CD4-positive, alpha-beta T cell treated with Interleukin-12 subunit alpha and Interleukin-12 subunit beta, for 1 hour (primary cell): ENCODE data around the gene AP2A1.
"Not testable (repeated sequence)": the region's sequence is repeated elsewhere in the genome, so short reads cannot be mapped to it uniquely, and the experiment has no call there.

ENCODE experiments used
- DNase-seq: peaks from one replicate; pipeline ENCODE4 v3.0.0-alpha.2; 2020

Gene AP2A1

GRCh38 chr19:49766930-49767299 is at the start of gene AP2A1:
Gene AP2A1 (plus strand): TSS chr19:49767001. CDS start chr19:49767134, 133 bp downstream.
- DNase-seq = no peak

DNA sequence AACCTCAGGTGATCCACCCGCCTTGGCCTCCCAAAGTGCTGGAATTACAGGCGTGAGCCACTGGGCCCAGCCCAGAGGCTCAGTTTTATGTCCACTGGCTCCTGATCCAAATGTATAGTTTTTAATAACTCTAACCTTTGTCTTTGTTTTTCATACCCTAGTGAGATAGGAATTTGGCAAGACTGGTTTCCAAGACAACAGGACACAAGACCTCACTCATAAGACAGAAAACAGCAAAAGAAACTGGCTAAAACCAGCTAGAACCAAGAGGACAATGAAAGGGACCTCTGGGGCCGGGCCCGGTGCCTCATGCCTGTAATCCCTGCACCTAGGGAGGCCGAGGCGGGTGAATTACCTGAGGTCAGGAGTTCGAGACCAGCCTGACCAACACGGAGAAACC is 48.3 kb upstream of the AP2A1 start:
- no peak for DNase-seq

- DNase-seq = no peak
Measured at GRCh38 chr19:49718991-49719390, 47.8 kb upstream of the AP2A1 start.

GRCh38 chr19:49719420-49719819 is 47.4 kb upstream of the AP2A1 start:
- DNase-seq = not testable (repeated sequence)

DNA sequence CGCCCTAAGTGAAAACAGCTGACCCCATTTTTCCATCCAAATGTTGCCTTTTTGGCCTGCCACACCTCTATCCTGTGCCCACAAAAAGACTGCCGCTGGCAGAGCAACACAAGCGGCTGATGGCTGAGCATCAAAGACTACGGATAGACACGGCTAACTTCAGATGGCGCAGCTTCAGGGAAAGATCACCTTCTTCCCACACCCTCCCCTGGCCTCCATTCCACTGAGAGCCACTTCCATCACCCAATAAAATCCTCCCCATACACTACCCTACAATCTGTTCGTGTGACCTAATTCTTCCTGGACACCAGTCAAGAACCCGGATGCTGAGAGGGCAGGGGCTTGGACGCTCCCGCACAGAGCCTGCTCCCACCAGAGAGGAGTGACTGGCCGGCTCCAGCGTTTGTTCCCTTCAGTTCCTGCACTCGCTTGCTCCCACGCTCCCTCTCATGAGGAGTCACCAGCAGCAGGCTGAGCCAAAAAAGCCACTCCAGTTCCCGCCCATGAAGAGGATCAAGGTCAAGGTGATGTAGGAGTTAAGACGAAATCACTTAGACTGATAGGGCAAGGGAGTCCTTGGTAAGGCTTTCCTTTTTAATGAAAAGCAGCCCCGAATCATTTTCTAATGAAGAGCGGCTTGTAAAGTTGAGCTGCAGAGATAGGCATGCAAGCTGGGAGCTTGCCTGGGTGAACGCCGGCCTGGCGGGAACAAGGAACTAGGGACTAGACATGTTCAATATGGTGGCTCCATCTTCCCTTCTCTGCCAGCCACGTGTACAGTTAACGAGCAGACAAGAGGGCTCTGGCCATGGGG is 39.4 kb upstream of the AP2A1 start:
- no peak for DNase-seq

GRCh38 chr19:49730166-49730565 is 36.6 kb upstream of the AP2A1 start:
- DNase-seq = no peak

GRCh38 chr19:49738268-49738667 is 28.5 kb upstream of the AP2A1 start:
- DNase-seq = no peak

- no peak for DNase-seq
Measured at GRCh38 chr19:49739098-49739497, 27.7 kb upstream of the AP2A1 start.

DNA sequence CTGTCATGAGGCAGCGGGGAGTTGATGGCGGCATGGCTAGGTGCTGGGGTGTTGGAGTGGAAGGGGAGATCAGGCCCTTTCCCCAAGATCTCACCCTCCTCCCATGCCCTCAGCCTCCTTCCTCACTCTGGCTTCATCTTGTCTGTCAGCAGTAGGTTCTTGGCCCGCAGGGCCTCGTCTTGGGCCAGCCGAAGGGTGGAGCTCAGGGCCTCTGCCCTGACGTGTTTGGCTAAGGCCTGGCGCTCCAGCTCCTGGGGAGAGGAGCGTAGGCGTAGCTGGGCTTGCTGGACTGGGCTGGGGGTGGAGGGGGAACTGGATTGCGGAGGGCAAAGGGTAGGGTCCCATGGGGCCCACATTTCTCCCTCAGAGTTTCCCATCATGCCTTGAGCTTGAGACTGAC is 26.9 kb upstream of the AP2A1 start:
- no peak for DNase-seq

- DNase-seq = no peak
Measured at GRCh38 chr19:49741210-49741844, 25.5 kb upstream of the AP2A1 start.

GRCh38 chr19:49744946-49745381 is 21.8 kb upstream of the AP2A1 start:
- DNase-seq = no peak

DNA sequence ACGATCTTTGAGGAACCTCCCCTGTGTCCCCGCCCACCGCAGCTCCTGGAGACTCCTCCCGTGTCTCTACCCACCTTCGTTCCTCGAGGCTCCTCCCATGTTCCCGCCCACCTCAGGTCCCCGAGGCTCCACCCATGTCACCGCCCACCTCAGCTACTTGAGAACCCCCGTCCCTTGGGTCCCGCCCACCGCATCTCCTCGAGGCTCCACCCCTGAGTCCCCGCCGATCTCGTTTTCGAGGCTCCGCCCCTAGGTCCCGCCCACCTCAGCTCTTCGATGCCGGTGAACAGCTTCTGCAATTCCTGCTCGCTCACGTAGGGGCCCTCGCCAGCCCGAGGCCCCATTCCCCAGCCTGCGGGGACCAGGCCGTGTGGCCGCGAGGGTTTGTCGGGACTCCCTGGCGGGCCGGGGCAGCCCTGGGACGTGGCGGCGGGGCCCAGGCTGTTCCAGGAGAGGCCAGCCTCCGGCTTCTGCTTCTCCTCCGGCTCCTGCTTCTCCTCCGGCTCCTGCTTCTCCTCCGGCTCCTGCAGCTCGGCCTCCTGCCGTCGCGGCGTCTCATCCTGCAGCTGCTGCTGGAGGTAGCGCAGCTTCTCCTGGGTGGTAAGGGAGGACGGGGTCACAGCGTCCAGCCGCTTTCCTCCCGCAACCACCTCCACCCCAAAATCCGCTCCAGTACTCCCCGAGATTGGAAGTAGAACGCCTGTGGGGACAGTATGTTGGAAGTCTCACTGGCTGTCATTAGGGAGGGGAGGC is 20.4 kb upstream of the AP2A1 start:
- peak; percentile 63 for DNase-seq

DNA sequence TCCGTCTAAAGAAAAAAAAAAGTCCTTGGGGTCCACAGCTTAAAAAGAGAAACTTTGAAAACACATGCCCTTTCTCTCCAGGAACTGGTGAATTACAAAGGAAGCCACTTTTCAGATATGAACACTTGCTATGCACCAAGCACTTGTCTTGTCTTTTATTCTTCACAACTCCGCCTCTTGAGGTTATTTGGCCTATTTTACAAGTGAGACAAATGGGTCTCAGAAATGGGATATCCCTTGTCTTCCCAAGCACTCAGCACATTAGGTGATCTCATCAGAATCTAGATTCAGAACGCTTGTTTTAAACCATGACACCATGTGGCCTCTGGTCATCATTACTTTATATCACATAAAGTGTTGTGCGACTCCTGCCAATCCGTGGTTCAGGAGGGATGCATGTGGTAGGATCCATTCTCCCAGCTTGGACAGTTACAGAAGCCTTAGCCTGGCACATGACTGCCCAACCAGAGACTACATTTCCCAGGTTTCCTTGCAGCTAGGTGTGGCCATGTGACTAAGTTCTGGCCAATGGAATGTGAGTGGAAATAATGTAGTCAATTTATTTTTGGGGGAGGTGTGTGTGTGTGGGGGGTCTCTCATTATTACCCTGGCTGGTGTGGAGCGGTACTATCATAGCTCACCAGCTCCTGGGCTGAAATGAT is 17.6 kb upstream of the AP2A1 start:
- no peak for DNase-seq

- DNase-seq = no peak
Measured at GRCh38 chr19:49749771-49750170, 17.0 kb upstream of the AP2A1 start.

DNA sequence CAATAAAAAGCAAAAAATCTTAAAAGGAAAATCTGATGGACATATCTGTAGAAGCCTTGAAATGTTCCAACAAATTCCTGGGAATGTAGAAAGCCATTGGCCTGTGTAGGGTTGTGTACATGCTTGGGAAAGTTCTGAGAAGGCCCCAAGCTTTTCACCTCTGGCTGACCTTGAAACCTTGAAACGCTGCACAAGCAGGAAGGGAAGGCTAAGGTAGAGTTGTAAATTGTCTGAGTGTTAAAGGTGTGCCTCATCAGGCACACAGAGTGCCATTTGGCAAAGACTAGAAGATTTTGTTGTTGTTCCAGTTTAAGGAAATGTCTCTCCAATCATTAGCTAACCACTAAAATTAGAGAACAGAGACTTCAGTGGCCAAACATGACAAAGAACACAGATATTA is 14.1 kb upstream of the AP2A1 start:
- DNase-seq = no peak

DNA sequence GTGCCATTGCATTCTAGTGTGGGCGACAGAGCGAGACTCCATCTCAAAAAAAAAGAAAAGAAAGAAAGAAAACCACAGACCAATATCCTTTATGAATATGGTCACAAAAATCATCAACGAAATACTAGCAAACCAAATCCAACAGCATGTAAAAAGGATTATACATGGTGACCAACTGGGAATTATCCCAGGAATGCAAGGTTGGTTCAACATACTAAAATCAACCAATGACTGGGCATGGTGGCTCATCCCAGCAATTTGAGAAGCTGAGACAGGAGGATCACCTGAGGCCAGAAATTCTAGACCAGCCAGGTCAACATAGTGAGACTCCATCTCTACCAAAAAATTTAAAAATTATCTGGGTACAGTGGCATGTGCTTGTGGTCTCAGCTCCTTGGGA is 10.8 kb upstream of the AP2A1 start:
- DNase-seq = no peak

DNA sequence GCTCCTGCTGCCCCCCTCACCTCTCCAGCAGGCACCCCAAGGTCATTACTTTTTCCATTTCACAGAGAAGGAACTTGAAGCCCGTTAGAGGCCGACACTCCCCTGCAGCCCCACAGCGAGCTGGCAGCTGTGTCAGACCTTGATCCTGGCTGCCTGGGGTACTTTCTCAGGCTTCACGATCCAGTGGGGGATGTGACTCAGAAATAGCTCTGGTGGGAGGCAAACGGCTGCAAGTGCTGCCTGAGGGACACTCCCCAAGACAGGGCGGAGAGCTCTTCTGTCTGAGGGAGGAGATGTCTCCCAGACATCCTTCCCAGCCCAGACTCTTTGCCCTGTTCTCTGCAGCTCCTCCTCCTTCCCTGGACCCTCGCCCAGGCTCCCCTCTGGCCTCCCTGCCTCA is 8.5 kb upstream of the AP2A1 start:
- DNase-seq = no peak

DNA sequence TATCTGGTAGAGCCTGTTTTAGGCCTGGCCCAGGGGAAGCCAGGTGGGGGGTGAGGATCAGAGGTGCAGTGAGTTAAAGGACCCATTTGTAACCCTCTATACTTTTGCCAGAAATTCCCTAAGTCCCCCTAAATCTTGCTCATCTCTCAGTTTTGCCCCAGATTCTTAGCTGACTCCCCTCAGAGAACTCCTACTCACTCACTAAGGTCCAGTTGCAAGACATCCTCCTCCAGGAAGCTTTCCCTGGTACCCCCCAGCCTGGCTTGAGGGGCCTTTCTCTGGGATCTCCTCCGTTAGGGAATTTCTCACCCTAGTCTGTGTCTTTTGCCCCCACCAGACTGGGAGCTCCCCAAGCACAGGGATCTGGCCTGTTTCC is 5.6 kb upstream of the AP2A1 start:
- DNase-seq = no peak

DNA sequence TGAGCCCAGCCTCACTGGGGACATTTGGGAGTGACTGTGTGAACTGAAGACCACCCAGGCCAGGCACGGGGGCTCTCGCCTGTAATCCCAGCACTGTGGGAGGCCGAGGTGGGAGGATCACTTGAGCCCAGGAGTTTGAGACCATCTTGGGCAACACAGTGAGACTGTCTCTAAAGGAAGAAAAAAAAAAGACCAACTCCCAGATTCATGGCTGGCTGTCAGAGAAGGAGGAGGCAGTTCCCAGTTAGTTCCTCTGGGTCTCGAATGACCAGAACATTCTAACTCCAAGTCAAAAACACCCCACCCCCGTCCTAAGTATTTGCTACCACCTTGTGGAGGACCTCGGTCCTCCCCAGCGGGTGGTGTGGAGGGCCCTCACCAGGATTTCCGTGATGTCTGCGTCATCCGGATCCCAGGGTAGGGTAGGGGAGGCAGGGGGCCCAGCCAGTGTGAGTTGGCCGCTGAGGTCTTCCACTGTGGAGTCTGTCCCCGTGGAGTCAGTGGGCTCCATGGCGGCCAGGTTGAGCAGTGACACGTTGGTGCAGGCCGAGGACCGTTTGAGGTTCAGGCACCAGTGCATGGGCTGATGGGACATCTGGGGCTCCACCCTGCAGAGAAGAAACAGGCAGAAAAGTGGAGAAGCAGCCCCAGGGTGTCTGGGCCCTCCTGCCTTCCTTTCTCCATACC is 5.0 kb upstream of the AP2A1 start:
- no peak for DNase-seq

DNA sequence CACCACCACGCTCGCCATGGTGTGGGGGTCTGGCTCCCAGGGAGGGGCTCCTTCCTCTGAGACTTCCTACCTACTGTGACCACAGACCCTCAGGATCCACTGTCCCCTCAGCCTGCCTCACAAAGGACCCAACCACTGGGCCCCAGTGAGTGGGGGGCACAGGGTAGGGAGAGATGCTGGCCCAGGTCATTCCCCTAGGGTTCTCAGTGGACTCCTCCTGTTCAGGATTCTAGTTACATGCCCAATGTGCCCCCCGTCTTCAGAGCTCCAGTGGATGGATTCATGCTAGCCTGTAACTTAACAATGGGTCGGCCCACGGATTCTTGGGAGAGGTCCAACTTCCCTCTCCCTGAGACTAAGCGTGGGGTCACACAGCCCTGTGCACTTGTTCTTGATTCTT is 3.6 kb upstream of the AP2A1 start, which contains the start of gene TSKS:
Gene TSKS (minus strand): TSS at position 77 of the 400 bp plus-strand sequence. CDS start 59 bp downstream, at position 18.
- no peak for DNase-seq

- no peak for DNase-seq
Measured at GRCh38 chr19:49764341-49764740, 2.5 kb upstream of the AP2A1 start.
